ENCODE data around the gene GATA2. TPM values are rescaled to one million over a fixed set of nuclear protein-coding genes. Genes with fewer than 3 reads are reported as not detected.

Gene GATA2
- total and polyA plus RNA-seq, 9 donors = 2.1 to 4.5 (median 3.0) TPM

DNA sequence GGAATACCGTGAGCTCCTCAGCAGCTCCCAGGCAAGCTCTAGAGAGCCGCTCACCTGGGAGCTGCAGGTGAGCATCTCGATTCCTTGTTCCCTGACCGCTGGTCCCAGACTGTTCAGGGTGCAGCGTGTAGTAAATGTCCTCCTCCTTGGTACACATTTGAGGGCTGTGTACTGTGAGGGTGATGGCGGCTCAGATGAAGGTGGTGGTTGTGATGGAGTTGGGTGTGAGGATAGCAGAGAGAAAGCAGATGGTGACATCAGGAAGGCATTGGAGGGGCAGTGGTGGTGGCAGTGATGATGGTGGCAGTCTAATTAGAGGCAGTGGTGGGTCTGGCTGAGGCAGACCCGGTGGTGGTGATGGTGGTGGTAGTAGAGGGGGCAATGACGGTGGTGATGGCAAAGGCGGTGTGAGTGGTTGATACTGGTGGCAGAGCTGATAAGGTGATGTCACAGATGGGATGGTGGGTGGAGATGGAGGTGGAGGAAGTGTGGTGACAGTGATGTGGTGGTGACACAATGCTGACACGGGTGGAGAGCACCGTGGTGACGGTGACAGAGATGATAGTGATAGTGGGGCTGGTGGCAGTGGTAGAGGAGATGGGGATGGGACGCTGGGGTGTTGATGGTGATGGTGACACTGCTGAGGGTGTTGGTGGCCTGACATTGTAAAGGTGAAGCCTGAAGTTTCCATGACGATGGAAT lies 26.0 kb downstream of the GATA2 start, which contains the start of gene DNAJB8:
Gene DNAJB8, minus strand, starts transcription at position 51 of the 702 bp plus-strand sequence. CDS start 3,645 bp downstream, outside the sequence.
- WGBS (ENCODE audit: insufficient coverage) = 85% methylated on average over 14 of the region's 14 CpGs
- H3K27me3 ChIP-seq (ENCODE audit: control insufficient read depth, insufficient read depth, low read length) = peaks cover 42% of the 10 kb centered on the region
- H3K4me1 ChIP-seq (ENCODE audit: control insufficient read depth, insufficient read depth, low read length) = no peaks in the 10 kb centered on the region
- no peaks in the 10 kb centered on the region for H3K9me3 ChIP-seq (replicated peaks; ENCODE audit: control insufficient read depth, low read depth, low read length)
- H3K4me3 ChIP-seq (ENCODE audit: low read length) = no peak within 1 kb of the TSS
- DNase-seq = no peak
- no peak within 1 kb of the TSS for H3K27ac ChIP-seq (ENCODE audit: low read length)
- H3K36me3 ChIP-seq (ENCODE audit: control insufficient read depth, insufficient read depth, low read length) = no peaks in the 10 kb centered on the region

DNA sequence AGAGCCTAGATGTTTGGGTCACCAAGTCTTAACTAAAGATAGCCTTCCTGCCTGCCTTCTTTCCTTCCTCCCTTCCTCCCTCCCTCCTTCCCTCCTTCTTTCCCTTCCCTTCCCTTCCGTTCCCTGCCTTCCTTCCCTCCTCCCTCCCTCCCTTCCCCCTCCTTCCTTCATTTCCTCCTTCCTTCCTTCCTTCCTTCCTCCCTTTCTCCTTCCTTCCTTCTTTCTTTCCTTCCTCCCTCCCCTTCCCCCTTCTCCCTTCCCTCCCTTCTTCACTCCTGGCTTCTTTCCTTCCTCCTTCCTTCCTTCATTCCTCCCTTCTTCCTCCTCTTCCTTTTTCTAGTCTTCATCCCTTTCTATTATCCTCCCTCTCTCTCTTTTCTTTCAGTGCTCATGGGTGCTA lies 28.3 kb downstream of the GATA2 start:
- H3K27ac ChIP-seq (ENCODE audit: low read length) = no peak overlapping the region
- 30% methylated on average over 1 of the region's 1 CpG for WGBS (ENCODE audit: insufficient coverage)
- no peaks in the 10 kb centered on the region for H3K4me1 ChIP-seq (ENCODE audit: control insufficient read depth, insufficient read depth, low read length)
- no peaks in the 10 kb centered on the region for H3K36me3 ChIP-seq (ENCODE audit: control insufficient read depth, insufficient read depth, low read length)
- no peak overlapping the region for H3K4me3 ChIP-seq (ENCODE audit: low read length)
- peaks cover 31% of the 10 kb centered on the region for H3K27me3 ChIP-seq (ENCODE audit: control insufficient read depth, insufficient read depth, low read length)
- H3K9me3 ChIP-seq (replicated peaks; ENCODE audit: control insufficient read depth, low read depth, low read length) = no peaks in the 10 kb centered on the region
- no peak for DNase-seq

DNA sequence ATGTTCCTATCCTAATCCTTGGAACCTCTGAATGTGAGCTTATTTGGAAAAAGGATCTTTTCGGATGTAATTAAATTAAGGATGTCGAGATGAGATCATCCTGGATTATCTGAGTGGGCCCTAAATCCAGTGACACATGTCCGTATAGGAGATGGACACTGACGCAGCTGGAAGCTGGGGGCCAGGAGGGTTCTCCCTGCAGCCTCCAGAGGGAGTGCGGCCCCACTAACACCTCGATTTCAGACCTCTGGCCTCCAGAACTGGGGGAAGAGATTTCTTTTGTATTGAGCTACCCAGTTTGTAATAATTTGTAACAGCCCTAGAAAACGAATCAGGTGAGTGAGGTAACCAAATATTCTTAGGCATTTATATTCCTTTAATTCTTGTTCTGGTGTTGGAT lies 28.8 kb downstream of the GATA2 start:
- Histone ChIP-seq H3K9me3 (replicated peaks; ENCODE audit: control insufficient read depth, low read depth, low read length) (no peaks in the 10 kb centered on the region), H3K27me3 (ENCODE audit: control insufficient read depth, insufficient read depth, low read length) (peaks cover 29% of the 10 kb centered on the region), H3K4me1 (ENCODE audit: control insufficient read depth, insufficient read depth, low read length) (no peaks in the 10 kb centered on the region), H3K27ac (ENCODE audit: low read length) (no peak overlapping the region), H3K36me3 (ENCODE audit: control insufficient read depth, insufficient read depth, low read length) (no peaks in the 10 kb centered on the region), H3K4me3 (ENCODE audit: low read length) (no peak overlapping the region)
- DNase-seq = no peak
- 52% methylated on average over 4 of the region's 7 CpGs for WGBS (ENCODE audit: insufficient coverage)

DNA sequence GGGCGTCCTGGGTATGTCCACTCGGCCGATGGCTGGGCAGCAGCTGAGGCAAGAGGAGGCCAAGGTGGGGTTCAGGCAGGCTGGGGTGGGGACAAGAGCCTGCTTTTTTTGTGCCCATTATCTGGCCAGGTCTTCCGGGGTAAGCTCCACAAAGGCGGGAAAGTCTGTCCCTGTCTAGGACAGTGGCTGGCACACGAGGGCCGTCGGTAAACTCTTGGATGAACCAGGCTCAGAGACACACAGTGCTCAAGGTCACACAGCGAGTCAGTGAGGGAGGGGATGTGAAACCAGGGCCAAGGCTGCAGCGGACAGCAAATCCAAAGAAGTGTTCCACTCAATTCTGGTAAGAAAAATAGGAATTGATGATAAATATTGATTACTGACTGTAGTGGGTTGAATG lies 29.2 kb downstream of the GATA2 start:
- Histone ChIP-seq H3K27me3 (ENCODE audit: control insufficient read depth, insufficient read depth, low read length) (peaks cover 26% of the 10 kb centered on the region), H3K4me1 (ENCODE audit: control insufficient read depth, insufficient read depth, low read length) (no peaks in the 10 kb centered on the region), H3K27ac (ENCODE audit: low read length) (no peak overlapping the region), H3K9me3 (replicated peaks; ENCODE audit: control insufficient read depth, low read depth, low read length) (no peaks in the 10 kb centered on the region), H3K36me3 (ENCODE audit: control insufficient read depth, insufficient read depth, low read length) (no peaks in the 10 kb centered on the region), H3K4me3 (ENCODE audit: low read length) (no peak overlapping the region)
- no peak for DNase-seq
- WGBS (ENCODE audit: insufficient coverage) = 75% methylated on average over 7 of the region's 10 CpGs

DNA sequence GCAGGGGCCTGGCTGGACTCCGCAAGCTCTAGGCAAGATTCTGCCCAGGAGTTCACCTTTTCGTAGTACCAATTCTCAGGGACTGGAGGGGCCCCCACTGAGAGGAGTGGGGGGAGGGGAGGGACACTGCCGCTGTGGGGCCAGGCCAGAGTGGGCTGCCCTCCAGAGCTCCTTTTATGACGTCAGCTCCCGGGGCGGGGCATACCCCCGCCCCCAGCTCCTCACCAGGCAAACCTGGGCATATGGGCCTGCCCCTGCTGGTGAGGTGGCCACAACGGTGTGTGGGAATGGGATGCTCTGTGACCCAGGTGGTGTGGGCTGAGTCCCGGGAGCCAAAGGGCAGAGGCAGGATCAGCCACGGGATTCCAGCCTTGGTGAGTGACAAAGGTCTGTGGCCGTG lies 29.6 kb downstream of the GATA2 start:
- DNase-seq = no peak
- 73% methylated on average over 5 of the region's 11 CpGs for WGBS (ENCODE audit: insufficient coverage)
- H3K9me3 ChIP-seq (replicated peaks; ENCODE audit: control insufficient read depth, low read depth, low read length) = no peaks in the 10 kb centered on the region
- H3K4me1 ChIP-seq (ENCODE audit: control insufficient read depth, insufficient read depth, low read length) = no peaks in the 10 kb centered on the region
- H3K4me3 ChIP-seq (ENCODE audit: low read length) = no peak overlapping the region
- H3K36me3 ChIP-seq (ENCODE audit: control insufficient read depth, insufficient read depth, low read length) = no peaks in the 10 kb centered on the region
- H3K27ac ChIP-seq (ENCODE audit: low read length) = no peak overlapping the region
- peaks cover 22% of the 10 kb centered on the region for H3K27me3 ChIP-seq (ENCODE audit: control insufficient read depth, insufficient read depth, low read length)

DNA sequence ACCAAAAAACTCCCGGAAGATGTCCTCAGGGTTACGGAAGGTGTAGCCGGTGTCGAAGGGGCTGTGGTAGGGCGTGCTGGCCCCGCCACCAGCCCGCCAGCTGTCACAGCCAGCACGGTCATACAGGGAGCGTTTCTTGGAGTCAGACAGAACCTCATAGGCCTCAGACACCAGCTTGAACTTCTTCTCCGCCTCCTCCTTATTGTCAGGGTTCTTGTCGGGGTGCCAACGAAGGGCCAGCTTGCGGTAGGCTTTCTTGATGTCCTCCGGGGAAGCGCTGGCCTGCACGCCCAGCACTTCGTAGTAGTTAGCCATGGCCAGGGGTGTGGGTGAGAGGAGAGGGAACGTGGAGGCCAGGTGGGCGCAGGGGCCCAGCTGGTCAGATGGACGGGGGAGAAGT lies 30.1 kb downstream of the GATA2 start:
- Histone ChIP-seq H3K36me3 (ENCODE audit: control insufficient read depth, insufficient read depth, low read length) (no peaks in the 10 kb centered on the region), H3K27ac (ENCODE audit: low read length) (no peak overlapping the region), H3K4me3 (ENCODE audit: low read length) (no peak overlapping the region), H3K9me3 (replicated peaks; ENCODE audit: control insufficient read depth, low read depth, low read length) (no peaks in the 10 kb centered on the region), H3K4me1 (ENCODE audit: control insufficient read depth, insufficient read depth, low read length) (peaks cover 4% of the 10 kb centered on the region), H3K27me3 (ENCODE audit: control insufficient read depth, insufficient read depth, low read length) (peaks cover 21% of the 10 kb centered on the region)
- 90% methylated on average over 19 of the region's 20 CpGs for WGBS (ENCODE audit: insufficient coverage)
- DNase-seq = no peak

DNA sequence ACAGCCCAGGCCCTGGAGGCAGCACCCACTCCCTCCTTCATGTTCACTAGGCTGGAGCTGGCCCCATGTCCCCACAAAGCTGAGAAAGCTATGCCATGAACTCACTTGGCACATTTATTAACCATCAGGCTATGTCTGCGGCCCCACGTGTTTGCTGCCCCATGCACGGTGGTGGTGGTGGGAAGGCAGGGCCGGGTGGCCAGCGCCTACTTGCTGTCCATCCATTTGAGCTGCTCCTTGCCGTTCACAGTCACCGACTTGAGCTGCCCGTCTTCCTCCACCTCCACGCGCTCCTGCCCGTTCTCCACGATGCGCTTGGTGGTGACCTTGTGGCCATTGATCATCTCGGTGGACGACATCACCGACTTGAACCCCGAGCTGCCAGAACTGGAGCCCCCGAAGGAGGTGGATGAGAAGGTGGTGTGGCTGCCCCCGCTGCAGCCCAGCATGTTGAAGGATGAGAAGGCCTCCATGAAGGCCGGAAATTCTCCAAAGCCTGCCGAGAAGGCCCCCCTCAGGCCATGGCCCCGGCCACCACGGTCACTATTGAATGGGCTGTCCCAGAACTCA lies 30.6 kb downstream of the GATA2 start:
- WGBS (ENCODE audit: insufficient coverage) = 92% methylated on average over 21 of the region's 23 CpGs
- DNase-seq = no peak
- Histone ChIP-seq H3K36me3 (ENCODE audit: control insufficient read depth, insufficient read depth, low read length) (no peaks in the 10 kb centered on the region), H3K9me3 (replicated peaks; ENCODE audit: control insufficient read depth, low read depth, low read length) (no peaks in the 10 kb centered on the region), H3K4me1 (ENCODE audit: control insufficient read depth, insufficient read depth, low read length) (peaks cover 6% of the 10 kb centered on the region), H3K27me3 (ENCODE audit: control insufficient read depth, insufficient read depth, low read length) (peaks cover 18% of the 10 kb centered on the region), H3K4me3 (ENCODE audit: low read length) (no peak overlapping the region), H3K27ac (ENCODE audit: low read length) (no peak overlapping the region)

DNA sequence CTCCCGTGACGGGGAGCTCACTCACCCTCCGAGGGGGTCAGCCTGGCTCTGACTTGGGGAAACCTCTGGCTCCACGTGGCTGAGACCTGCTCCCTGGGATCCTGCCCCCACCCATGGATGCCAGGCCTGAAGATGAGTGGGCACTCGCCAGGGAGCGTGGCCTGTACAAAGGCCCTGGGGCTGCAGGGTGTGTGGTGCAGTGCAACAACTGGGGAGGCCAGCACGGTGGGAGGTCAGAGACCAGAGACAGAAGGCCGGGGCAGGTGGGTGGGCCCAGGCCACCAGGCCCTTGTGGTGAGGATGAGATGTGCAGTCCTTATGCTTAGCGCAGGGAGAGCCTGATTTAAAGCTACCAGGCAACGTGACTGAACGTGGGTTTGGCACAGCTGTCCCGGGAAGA lies 31.3 kb downstream of the GATA2 start:
- WGBS (ENCODE audit: insufficient coverage) = 78% methylated on average over 12 of the region's 12 CpGs
- Histone ChIP-seq H3K27ac (ENCODE audit: low read length) (no peak overlapping the region), H3K36me3 (ENCODE audit: control insufficient read depth, insufficient read depth, low read length) (no peaks in the 10 kb centered on the region), H3K4me3 (ENCODE audit: low read length) (no peak overlapping the region), H3K9me3 (replicated peaks; ENCODE audit: control insufficient read depth, low read depth, low read length) (no peaks in the 10 kb centered on the region), H3K4me1 (ENCODE audit: control insufficient read depth, insufficient read depth, low read length) (peaks cover 6% of the 10 kb centered on the region), H3K27me3 (ENCODE audit: control insufficient read depth, insufficient read depth, low read length) (peaks cover 20% of the 10 kb centered on the region)
- no peak for DNase-seq

DNA sequence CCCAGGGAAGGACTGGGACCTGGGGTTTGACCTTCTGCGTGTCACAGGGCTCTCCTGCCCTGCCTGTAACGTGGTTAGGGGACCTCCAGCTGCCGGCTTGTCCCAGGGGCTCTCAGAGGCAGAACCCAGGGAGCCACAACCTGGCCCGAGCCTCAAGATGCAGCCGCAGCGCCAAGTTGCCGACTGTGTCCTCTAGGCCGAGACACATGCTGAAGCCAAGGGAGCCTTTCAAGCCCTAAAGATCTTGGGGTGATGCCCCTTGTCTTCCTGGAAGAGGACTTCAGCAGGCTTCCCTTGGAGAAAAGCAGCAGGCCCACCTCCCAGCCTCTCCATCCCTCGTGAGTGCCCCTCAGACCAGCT lies 33.6 kb downstream of the GATA2 start:
- Histone ChIP-seq H3K4me1 (ENCODE audit: control insufficient read depth, insufficient read depth, low read length) (peaks cover 6% of the 10 kb centered on the region), H3K4me3 (ENCODE audit: low read length) (no peak overlapping the region), H3K9me3 (replicated peaks; ENCODE audit: control insufficient read depth, low read depth, low read length) (no peaks in the 10 kb centered on the region), H3K27ac (ENCODE audit: low read length) (no peak overlapping the region), H3K27me3 (ENCODE audit: control insufficient read depth, insufficient read depth, low read length) (peaks cover 26% of the 10 kb centered on the region), H3K36me3 (ENCODE audit: control insufficient read depth, insufficient read depth, low read length) (no peaks in the 10 kb centered on the region)
- WGBS (ENCODE audit: insufficient coverage) = 57% methylated on average over 9 of the region's 9 CpGs
- no peak for DNase-seq

DNA sequence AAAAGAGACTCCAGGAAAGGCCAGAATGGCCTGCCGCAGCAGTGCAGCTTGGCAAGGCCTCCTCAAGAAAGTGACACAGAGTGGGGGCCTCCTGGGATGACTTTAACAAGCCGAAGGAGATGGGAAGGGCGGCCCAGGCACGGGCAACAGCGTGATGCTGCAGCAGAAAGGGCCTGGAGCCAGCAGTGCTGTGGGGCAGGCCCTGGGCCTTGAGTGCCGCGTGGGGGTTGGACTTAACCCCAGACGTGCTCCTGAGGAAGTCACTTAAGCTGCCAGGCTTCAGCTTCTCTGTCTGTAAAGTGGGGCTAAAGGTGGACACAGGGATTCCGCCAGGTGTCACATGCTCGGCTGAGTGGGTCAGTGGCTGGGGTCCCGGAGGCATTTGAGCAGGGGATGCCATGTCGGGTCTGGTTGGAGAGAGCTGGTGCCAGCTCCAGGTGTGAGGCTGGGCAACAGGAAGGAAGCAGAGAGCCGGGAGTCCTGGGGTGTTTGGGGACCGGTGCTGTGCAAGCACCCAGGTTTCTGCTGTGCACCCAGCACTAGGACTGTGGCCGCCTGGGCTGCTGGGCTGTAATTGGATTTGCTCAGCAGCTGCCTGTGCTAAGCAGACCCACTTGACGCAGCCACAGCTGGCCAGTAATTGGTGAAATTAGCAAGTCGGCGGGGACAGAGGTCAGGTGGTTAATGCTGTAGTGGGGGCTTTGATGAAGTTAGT lies 34.1 kb downstream of the GATA2 start:
- 53% methylated on average over 18 of the region's 18 CpGs for WGBS (ENCODE audit: insufficient coverage)
- Histone ChIP-seq H3K4me1 (ENCODE audit: control insufficient read depth, insufficient read depth, low read length) (peaks cover 6% of the 10 kb centered on the region), H3K4me3 (ENCODE audit: low read length) (no peak overlapping the region), H3K9me3 (replicated peaks; ENCODE audit: control insufficient read depth, low read depth, low read length) (no peaks in the 10 kb centered on the region), H3K27ac (ENCODE audit: low read length) (no peak overlapping the region), H3K27me3 (ENCODE audit: control insufficient read depth, insufficient read depth, low read length) (peaks cover 27% of the 10 kb centered on the region), H3K36me3 (ENCODE audit: control insufficient read depth, insufficient read depth, low read length) (no peaks in the 10 kb centered on the region)
- DNase-seq = no peak

Measured in muscle of leg (tissue), 11 donors.